Progenitor cell of endocrine pancreas (in vitro differentiated cells): ENCODE measurements around the gene GLIS1. TPM values are rescaled to one million over a fixed set of nuclear protein-coding genes. Genes with fewer than 3 reads are reported as not detected.

Experiments
- DNase-seq: peaks from one replicate; pipeline ENCODE4 v3.0.0; 2021; ENCODE audit warnings: low spot score; ENCODE audit not compliant: unreplicated experiment
- H3K27ac Mint-ChIP-seq: 2 replicates; pipeline ENCODE4 v1.8.0; 2021; ENCODE audit warnings: mild to moderate bottlenecking, moderate library complexity, mixed read lengths
- H3K27me3 Mint-ChIP-seq: 2 replicates; pipeline ENCODE4 v1.8.0; 2021; ENCODE audit warnings: mixed read lengths
- H3K36me3 Mint-ChIP-seq: 2 replicates; pipeline ENCODE4 v1.8.0; 2022; ENCODE audit warnings: mixed read lengths; ENCODE audit not compliant: insufficient read depth
- H3K4me1 Mint-ChIP-seq: 2 replicates; pipeline ENCODE4 v1.8.0; 2021; ENCODE audit warnings: low read depth, mixed read lengths
- H3K4me3 Mint-ChIP-seq: 2 replicates; pipeline ENCODE4 v1.8.0; 2021; ENCODE audit warnings: low read depth, mild to moderate bottlenecking, moderate library complexity, mixed read lengths
- H3K9me3 Mint-ChIP-seq: 2 replicates; pipeline ENCODE4 v1.8.0; 2021; ENCODE audit warnings: low read depth, mixed read lengths
- total RNA-seq: library from RNA; stranded (reverse); gene quantifications from 2 replicates; pipeline ENCODE4 v1.2.1, GENCODE V29; 2021
- TF ChIP-seq, protein P1 (sequence below): fragments of 200-600 bp; sonication (generic); IDR thresholded peaks from one replicate; pipeline ENCODE4 v1.5.0; 2021; ENCODE audit warnings: antibody characterized with exemption, mild to moderate bottlenecking; ENCODE audit not compliant: unreplicated experiment

Gene GLIS1
- total RNA-seq, 1 donor from 2014 or later: not detected

DNA sequence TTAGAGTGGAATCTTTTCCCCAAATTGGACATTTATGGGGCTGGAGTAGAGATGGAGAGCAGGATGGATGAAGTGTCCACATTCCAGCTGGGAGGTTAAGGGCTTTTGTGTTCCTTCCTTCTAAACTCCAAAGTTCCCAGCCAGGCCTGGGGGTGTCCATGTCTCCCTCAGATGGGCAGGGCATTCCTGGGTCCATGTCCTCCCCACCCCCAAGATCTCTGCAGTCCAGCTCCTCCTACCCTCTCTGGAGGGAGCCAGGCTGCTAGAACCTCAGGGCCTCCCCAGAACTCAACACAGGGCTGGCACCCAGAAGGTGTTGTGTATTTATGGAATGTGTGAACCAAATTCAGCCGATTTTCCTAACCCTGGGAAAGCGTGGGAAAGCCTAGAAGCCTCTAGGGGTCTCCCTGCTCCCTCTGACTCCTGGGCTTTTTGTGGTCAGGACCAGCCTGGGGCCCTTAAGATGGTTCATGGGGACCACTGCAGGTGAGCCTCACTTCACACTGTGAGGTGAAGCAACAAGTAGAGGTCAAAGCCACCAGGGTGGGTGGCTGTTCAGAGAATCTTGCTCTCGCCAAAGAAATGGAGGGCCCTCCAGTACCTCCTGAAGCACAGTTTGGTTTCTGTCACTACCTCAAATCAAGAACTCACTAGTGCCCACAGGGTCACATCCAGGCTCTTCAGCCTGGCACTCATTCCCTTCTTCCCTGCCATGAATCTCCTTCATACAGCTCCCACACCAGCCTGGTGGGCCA, 54.8 kb downstream of the GLIS1 start:
- H3K4me1 Mint-ChIP-seq: peaks cover 23% of the 10 kb centered on the region
- H3K27me3 Mint-ChIP-seq: peaks cover 81% of the 10 kb centered on the region
- H3K27ac Mint-ChIP-seq: no peak overlapping the region
- H3K36me3 Mint-ChIP-seq: no peaks in the 10 kb centered on the region
- no peaks in the 10 kb centered on the region for H3K9me3 Mint-ChIP-seq
- DNase-seq: no peak
- no peak overlapping the region for H3K4me3 Mint-ChIP-seq
- TF ChIP-seq, protein P1, sequence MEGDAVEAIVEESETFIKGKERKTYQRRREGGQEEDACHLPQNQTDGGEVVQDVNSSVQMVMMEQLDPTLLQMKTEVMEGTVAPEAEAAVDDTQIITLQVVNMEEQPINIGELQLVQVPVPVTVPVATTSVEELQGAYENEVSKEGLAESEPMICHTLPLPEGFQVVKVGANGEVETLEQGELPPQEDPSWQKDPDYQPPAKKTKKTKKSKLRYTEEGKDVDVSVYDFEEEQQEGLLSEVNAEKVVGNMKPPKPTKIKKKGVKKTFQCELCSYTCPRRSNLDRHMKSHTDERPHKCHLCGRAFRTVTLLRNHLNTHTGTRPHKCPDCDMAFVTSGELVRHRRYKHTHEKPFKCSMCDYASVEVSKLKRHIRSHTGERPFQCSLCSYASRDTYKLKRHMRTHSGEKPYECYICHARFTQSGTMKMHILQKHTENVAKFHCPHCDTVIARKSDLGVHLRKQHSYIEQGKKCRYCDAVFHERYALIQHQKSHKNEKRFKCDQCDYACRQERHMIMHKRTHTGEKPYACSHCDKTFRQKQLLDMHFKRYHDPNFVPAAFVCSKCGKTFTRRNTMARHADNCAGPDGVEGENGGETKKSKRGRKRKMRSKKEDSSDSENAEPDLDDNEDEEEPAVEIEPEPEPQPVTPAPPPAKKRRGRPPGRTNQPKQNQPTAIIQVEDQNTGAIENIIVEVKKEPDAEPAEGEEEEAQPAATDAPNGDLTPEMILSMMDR: peak; percentile 34

DNA sequence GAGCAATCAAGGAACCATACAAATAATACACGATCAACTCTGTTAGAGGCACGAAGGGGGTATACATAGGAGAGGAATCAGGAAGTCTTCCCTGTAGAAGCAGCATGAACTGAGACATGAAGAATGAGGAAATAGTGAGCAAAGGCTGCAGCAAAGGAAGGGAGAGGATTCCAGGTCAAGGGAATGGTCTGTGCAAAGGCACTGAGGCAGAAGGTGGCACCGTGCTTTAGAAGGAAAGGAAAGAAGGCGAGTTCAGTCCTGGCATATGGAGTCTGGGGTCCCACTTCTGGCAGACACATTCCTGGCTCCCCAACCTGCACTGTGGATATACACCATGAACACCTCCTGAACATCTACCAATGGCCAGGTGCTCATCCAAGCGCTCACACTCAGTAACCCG, 56.1 kb downstream of the GLIS1 start:
- H3K9me3 Mint-ChIP-seq: no peaks in the 10 kb centered on the region
- H3K27me3 Mint-ChIP-seq: peaks cover 70% of the 10 kb centered on the region
- no peak overlapping the region for H3K4me3 Mint-ChIP-seq
- TF ChIP-seq, protein P1: no peak
- no peaks in the 10 kb centered on the region for H3K36me3 Mint-ChIP-seq
- H3K4me1 Mint-ChIP-seq: peaks cover 23% of the 10 kb centered on the region
- no peak overlapping the region for H3K27ac Mint-ChIP-seq
- DNase-seq: no peak

DNA sequence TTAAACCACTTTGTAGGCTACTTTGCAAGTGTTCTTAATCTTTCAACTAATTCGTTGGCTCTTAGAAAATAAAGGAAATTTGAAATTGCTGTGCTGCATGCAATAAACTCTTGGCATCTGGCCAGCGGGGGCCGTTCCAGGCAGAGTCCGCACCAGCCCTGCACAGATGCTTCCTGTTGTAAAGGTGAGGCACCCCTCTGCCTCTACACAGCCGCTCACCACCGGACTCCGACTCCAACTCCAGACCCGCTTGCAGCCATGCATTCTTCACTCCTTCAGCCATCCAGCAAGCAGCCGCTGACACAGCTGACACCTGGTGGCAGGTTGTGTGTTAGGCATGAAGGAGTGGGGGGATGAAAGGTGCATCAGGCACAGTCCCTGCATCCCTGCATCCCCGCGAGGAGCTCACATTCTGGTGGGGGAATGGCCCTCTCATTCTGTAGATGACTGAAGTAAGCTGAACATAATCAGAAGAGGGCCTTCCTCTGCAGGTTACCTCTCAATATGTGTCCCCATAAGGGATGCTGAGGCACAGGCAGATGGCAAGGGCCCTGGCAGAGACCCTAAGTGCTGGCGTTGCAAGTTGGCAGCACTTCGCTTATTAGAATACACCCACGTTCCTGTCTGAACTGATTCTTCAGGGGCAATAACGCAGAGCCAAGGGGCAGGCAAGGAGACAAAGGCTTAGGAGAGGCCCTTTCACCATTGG, 56.8 kb downstream of the GLIS1 start:
- Mint-ChIP-seq H3K4me1 (peaks cover 23% of the 10 kb centered on the region), H3K4me3 (no peak overlapping the region), H3K9me3 (no peaks in the 10 kb centered on the region), H3K36me3 (no peaks in the 10 kb centered on the region), H3K27me3 (peaks cover 72% of the 10 kb centered on the region), H3K27ac (no peak overlapping the region)
- DNase-seq: peak; percentile 60
- TF ChIP-seq, protein P1: peak; percentile 73

DNA sequence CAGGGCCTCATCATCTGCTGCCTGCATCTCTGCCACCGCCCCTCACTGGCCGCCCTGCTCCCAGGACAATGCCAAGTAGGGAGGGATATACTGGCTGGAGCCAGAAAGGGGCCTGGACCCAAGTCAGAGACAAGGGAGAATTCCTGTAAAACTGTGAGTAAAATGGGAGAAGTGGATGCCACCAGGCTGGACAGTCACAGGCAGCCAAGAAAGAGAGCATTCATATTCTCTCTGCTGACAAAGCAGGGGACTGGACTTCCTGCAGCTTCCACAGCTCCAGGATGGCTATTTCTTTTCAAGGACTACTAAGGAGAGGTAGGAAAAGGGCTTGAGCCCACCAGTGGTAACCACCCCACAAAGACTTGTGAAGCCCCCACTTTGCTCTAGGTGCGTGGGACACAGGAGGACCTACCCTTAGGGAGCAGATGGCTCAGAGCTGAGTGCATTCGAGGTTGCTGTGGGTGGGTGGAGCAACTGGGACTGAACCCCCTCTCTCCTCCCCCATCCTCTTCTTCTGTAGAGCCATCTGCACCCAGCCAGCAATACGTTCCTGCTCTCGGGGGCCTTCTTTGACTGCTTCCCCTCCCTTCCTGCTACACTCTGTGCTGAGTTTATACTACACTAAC, 57.5 kb downstream of the GLIS1 start:
- Mint-ChIP-seq H3K27me3 (peaks cover 71% of the 10 kb centered on the region), H3K4me1 (peaks cover 21% of the 10 kb centered on the region), H3K9me3 (no peaks in the 10 kb centered on the region), H3K27ac (no peak overlapping the region), H3K36me3 (no peaks in the 10 kb centered on the region), H3K4me3 (no peak overlapping the region)
- DNase-seq: no peak
- TF ChIP-seq, protein P1: no peak

DNA sequence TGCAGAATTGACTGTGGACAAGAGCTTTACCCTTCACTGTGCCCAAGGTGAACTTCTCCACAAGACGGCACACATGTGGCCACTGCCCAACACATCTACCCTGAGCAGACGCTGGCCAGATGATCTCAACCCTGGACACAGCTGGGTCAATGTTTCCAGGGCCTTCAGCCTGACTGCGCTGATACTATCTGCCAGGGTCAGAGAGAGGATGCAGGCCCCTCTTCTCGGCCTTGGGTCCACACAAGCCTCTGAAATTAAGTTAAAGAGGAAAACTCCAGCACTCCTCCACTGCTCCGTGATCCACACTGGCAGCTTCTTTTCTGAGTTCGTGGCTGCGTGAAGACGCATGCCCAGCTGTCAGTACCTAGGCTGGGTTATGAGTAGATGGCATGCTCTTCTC, 58.1 kb downstream of the GLIS1 start:
- H3K27ac Mint-ChIP-seq: no peak overlapping the region
- no peaks in the 10 kb centered on the region for H3K9me3 Mint-ChIP-seq
- TF ChIP-seq, protein P1: no peak
- peaks cover 15% of the 10 kb centered on the region for H3K4me1 Mint-ChIP-seq
- no peak overlapping the region for H3K4me3 Mint-ChIP-seq
- DNase-seq: no peak
- peaks cover 65% of the 10 kb centered on the region for H3K27me3 Mint-ChIP-seq
- H3K36me3 Mint-ChIP-seq: no peaks in the 10 kb centered on the region
